H4 (cell line): ENCODE data around the gene WAPL. TPM values are rescaled to one million over a fixed set of nuclear protein-coding genes. Genes with fewer than 3 reads are reported as not detected.

Experiments
- DNase-seq: peaks from one replicate; pipeline ENCODE4 v3.0.0-alpha.2; 2015; ENCODE audit warnings: low spot score
- total RNA-seq: library from RNA; depleted of rRNA; stranded (reverse); fragments of >200 nt; shearing (Covaris generic); gene quantifications from 2 replicates; pipeline ENCODE4 v1.2.3, GENCODE V29; 2014

The WAPL gene
- total RNA-seq, 1 experiment from 2014 or later = 23.8 TPM

DNA sequence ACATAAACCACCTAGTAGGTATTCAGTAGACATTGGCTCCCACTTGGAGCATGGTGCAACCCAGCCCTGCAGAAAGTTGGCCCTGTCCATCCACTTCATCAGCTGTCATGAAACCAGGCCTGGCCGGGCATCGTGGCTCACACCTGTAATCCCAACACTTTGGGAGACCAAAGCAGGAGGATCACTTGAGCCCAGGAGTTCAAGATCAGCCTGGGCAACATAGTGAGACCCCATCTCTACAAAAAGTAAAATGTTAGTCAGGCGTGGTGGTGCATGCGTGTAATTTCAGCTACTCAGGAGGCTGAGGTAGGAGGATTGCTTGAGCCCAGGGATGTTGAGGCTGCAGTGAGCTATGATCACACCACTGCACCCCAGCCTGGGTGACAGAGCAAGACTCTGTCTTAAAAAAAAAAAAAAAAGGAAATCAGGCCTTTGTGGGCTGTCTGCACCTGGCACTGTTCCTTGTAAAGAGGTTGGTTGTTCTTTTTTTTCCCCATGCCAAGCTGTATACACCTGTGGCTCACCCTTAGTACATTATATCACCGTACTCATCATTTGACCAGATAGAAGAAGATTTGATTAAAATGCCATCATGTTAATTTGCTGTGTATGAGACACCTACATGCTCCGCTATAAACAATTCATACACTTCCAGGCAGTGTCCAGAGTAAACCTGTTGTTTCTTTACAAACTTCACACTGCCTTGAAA, 109.6 kb downstream of the WAPL start:
- DNase-seq = no peak

- DNase-seq = no peak
These were observed 110.2 kb downstream of the WAPL start for GRCh38 chr10:86411281-86411841.

GRCh38 chr10:86410542-86411124, 111.0 kb downstream of the WAPL start:
- DNase-seq = no peak

DNA sequence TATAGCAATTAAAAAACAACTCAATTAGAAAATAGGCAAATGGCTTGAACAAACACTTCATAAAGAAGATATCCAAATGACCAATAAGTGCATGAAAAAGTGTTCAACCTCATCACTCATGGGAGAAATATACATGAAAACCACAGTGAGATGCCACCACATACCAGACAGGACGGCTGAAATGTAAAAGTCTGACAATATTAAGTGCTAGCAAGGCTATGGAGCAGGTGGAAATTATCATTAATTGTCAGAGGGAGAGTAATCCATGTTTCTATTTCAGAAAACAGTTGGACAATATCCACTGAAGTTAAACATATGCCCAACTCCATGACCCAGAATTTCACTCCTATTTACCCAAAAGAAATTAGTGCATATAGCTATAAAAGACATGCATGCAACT, 112.4 kb downstream of the WAPL start:
- DNase-seq = no peak

- DNase-seq = no peak
These were observed 118.3 kb downstream of the WAPL start for GRCh38 chr10:86403183-86403797.

GRCh38 chr10:86402283-86402941, 119.2 kb downstream of the WAPL start:
- no peak for DNase-seq

- no peak for DNase-seq
These were observed 119.9 kb downstream of the WAPL start for GRCh38 chr10:86401588-86402282.

- DNase-seq = no peak
These were observed 120.6 kb downstream of the WAPL start for GRCh38 chr10:86400705-86401587.

DNA sequence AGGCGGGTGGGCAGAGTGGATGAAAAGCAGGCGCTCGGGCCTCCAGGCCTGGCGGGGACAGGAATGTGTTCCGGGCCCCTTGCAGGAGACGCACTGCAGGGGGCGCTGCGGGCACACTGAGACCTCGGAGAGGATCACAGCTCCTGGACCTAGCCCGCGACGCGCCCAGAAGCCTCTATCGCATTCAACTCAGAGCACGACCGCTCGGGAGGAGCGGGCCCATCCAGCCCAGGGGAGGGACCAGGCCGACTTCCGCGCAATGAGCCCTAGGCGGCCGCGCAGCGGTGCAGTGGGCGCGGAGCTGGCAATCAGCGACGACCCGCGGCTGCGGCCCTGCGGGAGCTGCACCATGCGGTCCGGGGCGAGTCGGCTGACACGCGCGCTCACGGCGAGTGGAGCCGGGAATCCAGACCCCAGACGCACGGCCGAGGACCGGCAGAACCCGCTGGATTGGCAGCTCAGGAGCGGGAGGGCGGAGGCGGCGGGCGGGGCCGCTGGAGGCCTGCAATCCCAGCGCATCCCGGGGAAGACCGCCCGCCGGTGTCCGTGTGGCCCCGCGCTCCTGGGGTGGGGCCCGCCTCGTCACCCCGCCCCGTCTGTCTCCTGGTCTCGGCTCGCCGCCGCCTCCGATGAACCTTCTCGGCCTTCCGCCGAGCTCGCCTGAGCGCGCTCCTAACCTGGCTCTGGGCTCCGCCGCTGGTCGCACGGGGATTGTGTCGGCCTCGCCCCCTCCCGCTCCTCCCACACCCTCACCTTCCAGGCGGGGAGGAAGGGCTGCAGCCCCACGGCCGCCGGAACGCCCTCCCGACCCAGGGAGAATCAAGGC, 121.5 kb downstream of the WAPL start:
- peak; percentile 94 for DNase-seq

DNA sequence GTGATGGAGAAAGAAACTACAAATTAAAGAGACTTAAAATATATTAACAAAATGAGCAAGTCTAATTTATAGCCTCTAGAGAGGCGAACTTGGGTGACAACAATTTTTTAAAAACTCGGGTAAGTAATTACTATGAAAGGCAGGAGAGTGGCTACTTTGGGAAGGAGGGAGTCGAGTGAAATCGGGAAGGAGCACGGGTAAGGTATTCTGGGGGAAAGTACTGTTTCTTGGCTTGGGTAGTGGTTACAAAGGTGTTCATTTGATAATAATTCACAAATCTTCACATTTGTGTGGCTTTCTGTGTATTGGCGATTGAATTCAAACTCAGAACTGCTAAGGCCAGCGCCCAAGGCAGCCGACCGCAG, 122.1 kb downstream of the WAPL start:
- no peak for DNase-seq

DNA sequence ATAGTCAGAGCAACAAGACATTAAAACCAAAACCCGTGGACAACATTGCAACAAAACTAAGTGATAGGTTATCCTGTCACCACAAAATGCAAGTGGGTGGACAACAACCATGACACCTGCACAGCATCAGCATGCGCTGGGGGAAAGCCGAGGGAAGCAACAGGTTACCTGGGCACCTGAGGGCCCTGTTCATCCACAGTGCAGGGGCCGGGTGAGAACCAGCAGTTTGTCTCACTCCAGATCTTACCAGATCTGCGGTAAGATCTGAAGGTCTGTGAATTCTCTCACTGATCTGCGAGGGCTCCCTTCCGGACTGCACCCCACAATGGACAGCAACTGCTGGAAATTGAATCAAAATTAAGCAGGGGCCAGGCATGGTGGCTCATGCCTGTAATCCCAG, 124.5 kb downstream of the WAPL start:
- no peak for DNase-seq

GRCh38 chr10:86393862-86394455, 127.6 kb downstream of the WAPL start:
- no peak for DNase-seq

DNA sequence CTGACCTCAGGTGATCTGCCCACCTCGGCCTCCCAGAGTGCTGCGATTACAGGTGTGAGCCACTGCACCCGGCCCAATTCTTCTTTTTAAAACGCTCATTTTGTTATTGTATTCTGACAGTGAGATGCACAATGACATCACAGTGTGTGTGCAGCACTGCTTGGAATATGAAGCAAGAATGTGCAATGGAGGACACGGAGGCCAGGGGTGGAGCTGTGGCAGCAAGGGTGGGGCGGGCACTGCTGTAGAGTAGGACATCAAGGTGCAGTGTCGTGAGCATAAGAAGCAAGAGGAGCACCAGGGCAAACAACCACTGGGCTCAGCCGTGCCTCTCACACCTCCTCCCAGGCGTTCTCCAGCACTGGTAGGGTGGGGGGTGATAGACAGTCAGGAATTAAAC, 128.2 kb downstream of the WAPL start:
- no peak for DNase-seq

- DNase-seq = no peak
These were observed 128.9 kb downstream of the WAPL start for GRCh38 chr10:86392723-86393094.

DNA sequence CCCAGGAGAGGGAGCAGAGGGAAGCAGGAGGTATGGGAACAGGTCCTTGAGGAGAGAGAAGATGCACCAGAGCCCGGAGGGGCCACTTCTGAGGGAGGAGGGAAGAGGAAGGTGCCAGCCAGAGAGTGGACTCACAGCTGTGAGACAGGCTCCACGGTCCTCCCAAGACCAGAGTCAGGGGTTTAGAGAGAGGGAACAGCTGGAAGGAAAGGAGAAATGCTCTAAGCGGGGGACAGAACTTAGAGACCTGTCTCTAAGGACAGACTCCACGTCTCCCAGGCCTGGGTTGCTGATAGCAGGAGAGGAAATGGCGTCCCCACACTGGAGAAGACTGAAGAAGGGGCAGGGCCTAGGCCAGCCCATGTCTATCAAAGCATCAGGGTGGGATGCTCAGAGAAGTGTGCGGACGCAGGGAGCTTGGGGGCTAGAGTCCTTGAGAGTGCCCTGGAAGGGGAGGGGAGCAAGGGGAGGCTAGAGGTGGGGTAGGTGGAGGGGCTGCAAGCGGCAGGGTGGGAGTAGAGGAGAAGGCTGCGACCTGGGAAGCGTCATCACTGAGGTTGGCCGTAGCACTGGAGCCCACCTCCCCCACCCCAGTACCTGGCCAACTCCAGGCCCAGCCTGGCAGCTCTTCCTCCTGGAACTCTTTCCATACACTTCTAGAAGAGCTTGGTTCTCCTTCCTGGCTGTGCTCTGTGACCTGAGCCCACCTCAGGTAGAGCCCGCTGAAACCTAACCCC, 129.4 kb downstream of the WAPL start:
- DNase-seq = no peak

DNA sequence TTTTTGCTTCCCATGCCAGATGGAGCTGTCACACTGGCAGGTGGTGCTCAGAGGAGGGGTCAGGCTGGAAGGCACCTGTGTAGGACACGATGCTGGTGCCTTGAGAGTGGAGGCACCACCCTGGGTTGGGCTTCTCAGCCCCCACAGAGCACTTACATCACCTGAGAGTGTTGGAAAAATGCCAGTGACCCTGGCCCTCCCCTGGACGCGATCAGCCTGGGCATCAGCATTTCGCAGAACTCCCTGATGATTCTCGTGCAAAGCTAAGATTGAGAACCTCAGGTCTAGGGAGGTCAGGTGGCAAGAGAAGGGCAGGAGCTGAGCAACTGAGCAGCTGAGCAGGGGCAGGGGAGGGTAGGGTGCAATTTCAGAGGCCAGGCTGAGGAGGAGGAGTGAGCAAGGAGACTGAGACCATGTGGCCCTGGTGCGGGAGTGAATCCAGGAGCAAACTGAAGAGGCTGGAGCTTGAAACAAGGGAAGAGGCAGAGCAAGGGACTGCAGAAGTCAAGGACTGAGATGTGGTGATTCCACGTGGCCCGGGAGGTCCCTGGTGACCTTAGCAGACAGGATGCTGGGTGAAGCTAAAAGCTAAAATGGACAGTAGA, 130.3 kb downstream of the WAPL start:
- DNase-seq = no peak

GRCh38 chr10:86390337-86391120, 131.1 kb downstream of the WAPL start:
- DNase-seq = no peak
